Activated T-helper 17 cell treated with anti-CD3 and anti-CD28 coated beads, Interleukin-2, amount 50 U/mL, for 72 hours (primary cell): Measurements from ENCODE around the gene HSD11B2. TPM values are rescaled to one million over a fixed set of nuclear protein-coding genes. Genes with fewer than 3 reads are reported as not detected.

Experiments used
- ATAC-seq: fragments of 150-1000 bp; cut with Tn5 transposase; replicated peaks from 2 replicates; pipeline ENCODE4 v1.10.0; 2021; ENCODE audit warnings: mild to moderate bottlenecking, moderate library complexity
- H3K27ac Mint-ChIP-seq: one replicate; pipeline ENCODE4 v1.8.0; 2022; ENCODE audit warnings: mixed read lengths
- H3K27me3 Mint-ChIP-seq: one replicate; pipeline ENCODE4 v1.8.0; 2022; ENCODE audit warnings: mixed read lengths
- H3K36me3 Mint-ChIP-seq: one replicate; pipeline ENCODE4 v1.8.0; 2022; ENCODE audit warnings: low read depth, mild to moderate bottlenecking, mixed read lengths
- H3K4me1 Mint-ChIP-seq: one replicate; pipeline ENCODE4 v1.8.0; 2022; ENCODE audit warnings: mixed read lengths
- H3K4me3 Mint-ChIP-seq: one replicate; pipeline ENCODE4 v1.8.0; 2022; ENCODE audit warnings: mild to moderate bottlenecking, mixed read lengths
- H3K9me3 Mint-ChIP-seq: one replicate; pipeline ENCODE4 v1.8.0; 2022; ENCODE audit warnings: mixed read lengths
- total RNA-seq, 2 donors: library from RNA; stranded (reverse); gene quantifications; one replicate each; pipeline ENCODE4 v1.2.3, GENCODE V29; 2022

HSD11B2 gene
- total RNA-seq, 2 donors from 2014 or later, result 0.21 to 1.4 TPM

- no peak overlapping the region for H3K27ac Mint-ChIP-seq
- no peaks in the 10 kb centered on the region for H3K9me3 Mint-ChIP-seq
- peaks cover 9% of the 10 kb centered on the region for H3K4me1 Mint-ChIP-seq
- peaks cover 27% of the 10 kb centered on the region for H3K27me3 Mint-ChIP-seq
- H3K4me3 Mint-ChIP-seq, result peak overlapping the region; percentile 72
- ATAC-seq, result peak; percentile 25
- no peaks in the 10 kb centered on the region for H3K36me3 Mint-ChIP-seq
These were observed 37.1 kb upstream of the HSD11B2 start for GRCh38 chr16:67393788-67394154.

- Mint-ChIP-seq H3K4me1 (peaks cover 9% of the 10 kb centered on the region), H3K9me3 (no peaks in the 10 kb centered on the region), H3K4me3 (peak overlapping the region; percentile 72), H3K36me3 (no peaks in the 10 kb centered on the region), H3K27ac (no peak overlapping the region), H3K27me3 (peaks cover 27% of the 10 kb centered on the region)
- peak; percentile 16 for ATAC-seq
These were observed 36.5 kb upstream of the HSD11B2 start for GRCh38 chr16:67394155-67395104.

GRCh38 chr16:67395105-67395457 lies 35.8 kb upstream of the HSD11B2 start:
- H3K27ac Mint-ChIP-seq, result no peak overlapping the region
- no peaks in the 10 kb centered on the region for H3K36me3 Mint-ChIP-seq
- ATAC-seq, result no peak
- H3K4me1 Mint-ChIP-seq, result peaks cover 9% of the 10 kb centered on the region
- no peaks in the 10 kb centered on the region for H3K9me3 Mint-ChIP-seq
- peaks cover 27% of the 10 kb centered on the region for H3K27me3 Mint-ChIP-seq
- H3K4me3 Mint-ChIP-seq, result no peak overlapping the region

GRCh38 chr16:67395458-67396158 lies 35.3 kb upstream of the HSD11B2 start:
- Mint-ChIP-seq H3K4me3 (no peak overlapping the region), H3K27ac (no peak overlapping the region), H3K9me3 (no peaks in the 10 kb centered on the region), H3K36me3 (no peaks in the 10 kb centered on the region), H3K27me3 (peaks cover 27% of the 10 kb centered on the region), H3K4me1 (peaks cover 9% of the 10 kb centered on the region)
- ATAC-seq, result no peak

GRCh38 chr16:67396159-67397035 lies 34.5 kb upstream of the HSD11B2 start:
- no peak overlapping the region for H3K27ac Mint-ChIP-seq
- no peak overlapping the region for H3K4me3 Mint-ChIP-seq
- no peaks in the 10 kb centered on the region for H3K36me3 Mint-ChIP-seq
- H3K4me1 Mint-ChIP-seq, result peaks cover 9% of the 10 kb centered on the region
- peaks cover 27% of the 10 kb centered on the region for H3K27me3 Mint-ChIP-seq
- no peak for ATAC-seq
- H3K9me3 Mint-ChIP-seq, result no peaks in the 10 kb centered on the region

GRCh38 chr16:67397036-67397801 lies 33.7 kb upstream of the HSD11B2 start:
- Mint-ChIP-seq H3K4me3 (no peak overlapping the region), H3K36me3 (no peaks in the 10 kb centered on the region), H3K9me3 (no peaks in the 10 kb centered on the region), H3K4me1 (peaks cover 5% of the 10 kb centered on the region), H3K27me3 (peaks cover 29% of the 10 kb centered on the region), H3K27ac (no peak overlapping the region)
- ATAC-seq, result no peak

GRCh38 chr16:67397812-67398545 lies 32.9 kb upstream of the HSD11B2 start:
- no peak overlapping the region for H3K27ac Mint-ChIP-seq
- H3K27me3 Mint-ChIP-seq, result peaks cover 25% of the 10 kb centered on the region
- no peaks in the 10 kb centered on the region for H3K9me3 Mint-ChIP-seq
- no peaks in the 10 kb centered on the region for H3K36me3 Mint-ChIP-seq
- no peaks in the 10 kb centered on the region for H3K4me1 Mint-ChIP-seq
- no peak for ATAC-seq
- no peak overlapping the region for H3K4me3 Mint-ChIP-seq

GRCh38 chr16:67398546-67399217 lies 32.2 kb upstream of the HSD11B2 start:
- no peak overlapping the region for H3K4me3 Mint-ChIP-seq
- H3K27me3 Mint-ChIP-seq, result peaks cover 25% of the 10 kb centered on the region
- H3K36me3 Mint-ChIP-seq, result no peaks in the 10 kb centered on the region
- no peaks in the 10 kb centered on the region for H3K4me1 Mint-ChIP-seq
- no peaks in the 10 kb centered on the region for H3K9me3 Mint-ChIP-seq
- no peak for ATAC-seq
- H3K27ac Mint-ChIP-seq, result no peak overlapping the region

- H3K36me3 Mint-ChIP-seq, result no peaks in the 10 kb centered on the region
- ATAC-seq, result peak; percentile 88
- no peak overlapping the region for H3K4me3 Mint-ChIP-seq
- H3K27ac Mint-ChIP-seq, result no peak overlapping the region
- H3K9me3 Mint-ChIP-seq, result no peaks in the 10 kb centered on the region
- H3K4me1 Mint-ChIP-seq, result no peaks in the 10 kb centered on the region
- peaks cover 21% of the 10 kb centered on the region for H3K27me3 Mint-ChIP-seq
These were observed 31.6 kb upstream of the HSD11B2 start for GRCh38 chr16:67399218-67399733.

GRCh38 chr16:67399749-67400704 lies 30.9 kb upstream of the HSD11B2 start:
- no peaks in the 10 kb centered on the region for H3K4me1 Mint-ChIP-seq
- H3K4me3 Mint-ChIP-seq, result no peak overlapping the region
- peaks cover 20% of the 10 kb centered on the region for H3K27me3 Mint-ChIP-seq
- no peaks in the 10 kb centered on the region for H3K36me3 Mint-ChIP-seq
- H3K9me3 Mint-ChIP-seq, result no peaks in the 10 kb centered on the region
- no peak for ATAC-seq
- H3K27ac Mint-ChIP-seq, result no peak overlapping the region

- Mint-ChIP-seq H3K9me3 (no peaks in the 10 kb centered on the region), H3K27ac (no peak overlapping the region), H3K4me3 (no peak overlapping the region), H3K36me3 (no peaks in the 10 kb centered on the region), H3K27me3 (peaks cover 13% of the 10 kb centered on the region), H3K4me1 (no peaks in the 10 kb centered on the region)
- ATAC-seq, result no peak
These were observed 30.0 kb upstream of the HSD11B2 start for GRCh38 chr16:67400901-67401300.

- no peak for ATAC-seq
- no peaks in the 10 kb centered on the region for H3K36me3 Mint-ChIP-seq
- peaks cover 7% of the 10 kb centered on the region for H3K27me3 Mint-ChIP-seq
- no peaks in the 10 kb centered on the region for H3K9me3 Mint-ChIP-seq
- no peaks in the 10 kb centered on the region for H3K4me1 Mint-ChIP-seq
- H3K27ac Mint-ChIP-seq, result no peak overlapping the region
- no peak overlapping the region for H3K4me3 Mint-ChIP-seq
These were observed 26.9 kb upstream of the HSD11B2 start for GRCh38 chr16:67403976-67404555.
